SK-N-MC (cell line): ENCODE results near the gene HOXB4.

Experiments used
- EZH2 ChIP-seq: fragments of 200-600 bp; sonication (generic); IDR thresholded peaks from one replicate; pipeline ENCODE4 v1.6.1; 2017; ENCODE audit warnings: antibody characterized with exemption
- POLR2AphosphoS5 ChIP-seq: IDR thresholded peaks from 2 replicates; pipeline ENCODE4 v1.6.1; 2012; ENCODE audit warnings: mild to moderate bottlenecking, low read depth, low read length, borderline replicate concordance

- no peak; the same call in 1 of the 2 replicates for TF ChIP-seq POLR2AphosphoS5
- no peak for TF ChIP-seq EZH2
Observed at GRCh38 chr17:48611213-48611612, 33.1 kb upstream of the HOXB4 start.
